Measurements from ENCODE around the gene TMEM25. TPM values are rescaled to one million over a fixed set of nuclear protein-coding genes. Genes with fewer than 3 reads are reported as not detected.

TMEM25 gene
- total RNA-seq, 4 donors from 2014 or later, result 7.0 to 18.0 (median 15.3) TPM

DNA sequence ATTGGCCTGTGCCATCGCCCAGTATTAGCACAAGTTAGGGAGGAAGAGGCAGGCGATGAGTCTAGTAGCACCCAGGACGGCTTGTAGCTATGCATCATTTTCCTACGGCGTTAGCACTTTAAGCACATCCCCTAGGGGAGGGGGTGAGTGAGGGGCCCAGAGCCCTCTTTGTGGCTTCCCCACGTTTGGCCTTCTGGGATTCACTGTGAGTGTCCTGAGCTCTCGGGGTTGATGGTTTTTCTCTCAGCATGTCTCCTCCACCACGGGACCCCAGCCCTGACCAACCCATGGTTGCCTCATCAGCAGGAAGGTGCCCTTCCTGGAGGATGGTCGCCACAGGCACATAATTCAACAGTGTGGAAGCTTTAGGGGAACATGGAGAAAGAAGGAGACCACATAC, 4.3 kb downstream of the TMEM25 start:
- intact Hi-C loops (cut with DNase I), result no loop called here
- Histone ChIP-seq H3K4me3 (no peak overlapping the region), H3K9me3 (no peaks in the 10 kb centered on the region), H3K27ac (no peak overlapping the region), H3K27me3 (no peaks in the 10 kb centered on the region), H3K4me1 (peaks cover 0 to 24% (median 11%) of the 10 kb centered on the region in 3 donors), H3K36me3 (peaks cover 0 to 13% (median 0%) of the 10 kb centered on the region in 3 donors)
- 81 to 87% methylated on average over 9 of the region's 9 CpGs for WGBS, 2 donors
- DNase-seq, result no peak
- no peak for TF ChIP-seq POLR2A (IDR thresholded peaks at IDR 0.05)
- TF ChIP-seq, protein P1, sequence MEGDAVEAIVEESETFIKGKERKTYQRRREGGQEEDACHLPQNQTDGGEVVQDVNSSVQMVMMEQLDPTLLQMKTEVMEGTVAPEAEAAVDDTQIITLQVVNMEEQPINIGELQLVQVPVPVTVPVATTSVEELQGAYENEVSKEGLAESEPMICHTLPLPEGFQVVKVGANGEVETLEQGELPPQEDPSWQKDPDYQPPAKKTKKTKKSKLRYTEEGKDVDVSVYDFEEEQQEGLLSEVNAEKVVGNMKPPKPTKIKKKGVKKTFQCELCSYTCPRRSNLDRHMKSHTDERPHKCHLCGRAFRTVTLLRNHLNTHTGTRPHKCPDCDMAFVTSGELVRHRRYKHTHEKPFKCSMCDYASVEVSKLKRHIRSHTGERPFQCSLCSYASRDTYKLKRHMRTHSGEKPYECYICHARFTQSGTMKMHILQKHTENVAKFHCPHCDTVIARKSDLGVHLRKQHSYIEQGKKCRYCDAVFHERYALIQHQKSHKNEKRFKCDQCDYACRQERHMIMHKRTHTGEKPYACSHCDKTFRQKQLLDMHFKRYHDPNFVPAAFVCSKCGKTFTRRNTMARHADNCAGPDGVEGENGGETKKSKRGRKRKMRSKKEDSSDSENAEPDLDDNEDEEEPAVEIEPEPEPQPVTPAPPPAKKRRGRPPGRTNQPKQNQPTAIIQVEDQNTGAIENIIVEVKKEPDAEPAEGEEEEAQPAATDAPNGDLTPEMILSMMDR (IDR thresholded peaks at IDR 0.05), result no peak

DNA sequence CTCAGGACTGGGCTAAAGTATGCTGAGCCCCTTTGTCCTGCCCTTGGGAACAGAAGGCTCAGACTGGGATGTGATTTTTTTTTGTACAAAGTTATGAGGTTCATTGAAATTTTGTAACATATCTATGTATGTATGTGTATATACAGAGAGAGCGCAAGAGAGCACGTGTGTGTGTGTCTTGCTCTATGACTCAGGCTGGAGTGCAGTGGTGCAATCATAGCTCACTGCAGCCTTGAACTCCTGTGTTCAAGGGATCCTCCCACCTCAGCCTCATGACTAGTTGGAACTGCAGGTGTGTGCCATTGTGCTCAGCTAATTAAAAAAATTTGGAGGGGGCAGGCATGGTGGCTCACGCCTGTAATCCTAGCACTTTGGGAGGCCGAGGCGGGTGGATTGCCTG, 5.7 kb downstream of the TMEM25 start:
- H3K27me3 ChIP-seq, result no peaks in the 10 kb centered on the region
- no peak for DNase-seq
- TF ChIP-seq POLR2A (IDR thresholded peaks at IDR 0.05), result no peak
- TF ChIP-seq, protein P1 (IDR thresholded peaks at IDR 0.05), result no peak
- peaks cover 0 to 11% (median 6%) of the 10 kb centered on the region in 3 donors for H3K4me1 ChIP-seq
- peaks cover 0 to 20% (median 0%) of the 10 kb centered on the region in 3 donors for H3K36me3 ChIP-seq
- WGBS, 2 donors, result 75 to 89% methylated on average over 2 to 5 of the region's 5 CpGs
- intact Hi-C loops (cut with DNase I), result no loop called here
- no peak overlapping the region for H3K4me3 ChIP-seq
- no peak overlapping the region for H3K27ac ChIP-seq
- H3K9me3 ChIP-seq, result no peaks in the 10 kb centered on the region

DNA sequence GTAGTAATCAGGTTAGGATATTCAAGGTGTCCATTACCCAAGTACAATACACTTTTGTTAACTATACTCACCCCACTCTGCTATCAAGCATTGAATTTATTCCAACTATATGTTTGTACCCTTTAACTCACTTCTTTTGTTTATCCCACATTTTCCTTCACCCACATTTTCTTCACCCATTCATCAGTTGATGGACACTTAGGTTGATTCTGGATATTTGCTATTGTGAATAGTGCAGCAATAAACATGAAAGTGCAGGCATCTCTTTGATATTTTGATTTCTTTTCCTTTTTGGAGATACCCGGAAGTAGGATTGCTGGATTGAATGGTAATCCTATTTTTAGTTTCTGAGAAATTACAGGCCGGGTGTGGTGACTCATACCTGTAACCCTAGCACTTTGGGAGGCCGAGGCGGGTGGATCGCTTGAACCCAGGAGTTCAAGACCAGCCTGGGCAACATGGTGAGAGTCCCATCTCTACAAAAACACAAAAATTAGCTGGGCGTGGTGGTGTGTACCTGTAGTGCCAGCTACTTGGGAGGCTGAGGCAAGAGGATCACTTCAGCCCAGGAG, 6.5 kb downstream of the TMEM25 start:
- intact Hi-C loops (cut with DNase I), result no loop called here
- Histone ChIP-seq H3K27ac (no peak overlapping the region), H3K4me1 (peaks cover 0 to 5% (median 0%) of the 10 kb centered on the region in 3 donors), H3K4me3 (no peak overlapping the region), H3K9me3 (no peaks in the 10 kb centered on the region), H3K36me3 (peaks cover 0 to 28% (median 0%) of the 10 kb centered on the region in 3 donors), H3K27me3 (no peaks in the 10 kb centered on the region)
- 58 to 65% methylated on average over 6 of the region's 6 CpGs for WGBS, 2 donors
- DNase-seq, result no peak
- TF ChIP-seq, protein P1 (IDR thresholded peaks at IDR 0.05), result no peak
- TF ChIP-seq POLR2A (IDR thresholded peaks at IDR 0.05), result no peak

DNA sequence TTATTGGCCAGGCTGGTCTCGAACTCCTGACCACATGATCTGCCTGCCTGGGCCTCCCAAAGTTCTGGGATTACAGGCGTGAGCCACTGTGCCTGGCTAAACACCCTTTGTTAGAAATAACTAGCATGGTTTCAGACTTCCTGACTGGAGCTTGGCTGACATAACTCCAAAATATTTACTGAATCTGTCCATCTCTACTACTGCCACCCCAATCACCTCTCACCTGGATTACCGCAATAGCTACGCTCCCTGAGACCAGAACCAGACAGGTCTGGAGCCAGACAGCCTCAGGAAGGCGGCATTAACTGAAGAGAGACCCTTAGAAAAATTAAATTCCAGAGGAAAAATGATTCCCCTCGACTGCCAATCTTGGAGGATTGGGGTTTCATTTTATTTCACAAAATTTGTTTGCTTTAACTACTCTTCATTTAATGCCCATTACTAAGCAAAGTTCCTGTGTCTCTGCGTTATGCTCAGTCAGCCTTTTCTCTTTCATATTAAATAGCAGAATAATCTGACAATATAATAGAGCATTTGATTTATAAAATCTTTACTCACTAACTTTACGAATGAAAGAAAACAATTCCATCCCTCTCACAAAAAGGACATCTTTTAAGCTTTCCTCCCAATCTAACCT, 13.1 kb downstream of the TMEM25 start:
- no peak for DNase-seq
- H3K4me3 ChIP-seq, result no peak overlapping the region
- H3K27me3 ChIP-seq, result no peaks in the 10 kb centered on the region
- intact Hi-C loops (cut with DNase I), result no loop called here
- TF ChIP-seq, protein P1 (IDR thresholded peaks at IDR 0.05), result no peak
- no peak for TF ChIP-seq POLR2A (IDR thresholded peaks at IDR 0.05)
- H3K36me3 ChIP-seq, result peaks cover 0 to 65% (median 12%) of the 10 kb centered on the region in 3 donors
- no peaks in the 10 kb centered on the region for H3K9me3 ChIP-seq
- no peaks in the 10 kb centered on the region for H3K4me1 ChIP-seq
- 87 to 90% methylated on average over 8 of the region's 8 CpGs for WGBS, 2 donors
- H3K27ac ChIP-seq, result no peak overlapping the region

DNA sequence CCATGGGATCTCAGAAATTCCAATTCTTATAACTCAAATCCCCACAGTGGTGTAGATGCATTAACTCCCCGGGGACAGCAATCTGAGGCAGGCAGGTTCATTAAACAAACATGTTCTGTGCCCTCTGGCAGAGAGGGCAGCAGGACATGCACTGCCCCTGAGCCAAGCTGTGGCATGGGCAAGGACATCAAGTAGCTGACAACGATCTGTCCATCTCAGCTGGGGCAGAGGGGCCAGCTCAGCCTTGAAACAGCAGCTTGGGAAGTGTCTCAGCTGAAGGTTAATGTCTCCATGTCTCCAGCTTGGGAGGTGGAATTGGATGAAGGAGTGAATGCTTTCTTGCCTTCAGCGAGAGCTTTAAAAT, 13.6 kb downstream of the TMEM25 start:
- H3K36me3 ChIP-seq, result peaks cover 0 to 70% (median 12%) of the 10 kb centered on the region in 3 donors
- no peak for DNase-seq
- 65 to 72% methylated on average over 3 of the region's 3 CpGs for WGBS, 2 donors

More for the DNA sequence above, 13.6 kb downstream of the TMEM25 start:
- H3K4me1 ChIP-seq, result no peaks in the 10 kb centered on the region
- H3K27ac ChIP-seq, result no peak overlapping the region
- H3K9me3 ChIP-seq, result no peaks in the 10 kb centered on the region
- H3K27me3 ChIP-seq, result no peaks in the 10 kb centered on the region
- intact Hi-C loops (cut with DNase I), result no loop called here
- no peak overlapping the region for H3K4me3 ChIP-seq
- TF ChIP-seq POLR2A (IDR thresholded peaks at IDR 0.05), result no peak
